K562 (cell line): ENCODE results near the gene USP12.

Source experiments
- CTCF ChIP-seq, 3 experiments: IDR thresholded peaks in 2 of 3; conservative IDR thresholded peaks in 1 of 3; 2 replicates each; pipeline ENCODE4 v1.5.1; 2011 to 2012; ENCODE audit warnings: low read length in 3 of 3, mild to moderate bottlenecking in 3 of 3, control low read depth in 2 of 3, improper control_type of control experiment in 1 of 3, inconsistent platforms in 1 of 3, low read depth in 1 of 3, mixed read lengths in 1 of 3, moderate library complexity in 1 of 3; ENCODE audit not compliant: insufficient read depth in 2 of 3
- ELF1 ChIP-seq: fragments of 200-800 bp; sonication (Bioruptor generic); IDR thresholded peaks from 2 replicates; pipeline ENCODE4 v1.6.1; 2016; ENCODE audit warnings: missing genetic modification characterization, missing compliant biosample characterization
- HOMEZ ChIP-seq: fragments of 250-450 bp; sonication (Bioruptor Pico); IDR thresholded peaks from 2 replicates; pipeline ENCODE4 v1.4.0; 2020; ENCODE audit warnings: mild to moderate bottlenecking, moderate library complexity
- MAX ChIP-seq: sonication (generic); formaldehyde crosslinking; IDR thresholded peaks from 2 replicates; pipeline ENCODE4 v1.9.0; 2022; ENCODE audit warnings: mild to moderate bottlenecking, missing genetic modification reagents
- NBN ChIP-seq: fragments of 450-650 bp; IDR thresholded peaks from 2 replicates; pipeline ENCODE4 v1.6.1; 2016; ENCODE audit warnings: low read depth, mild to moderate bottlenecking
- NR4A1 ChIP-seq, 2 experiments: fragments of 250-450 bp in 1 of 2; fragments of 450-650 bp in 1 of 2; sonication (Bioruptor Pico) in 1 of 2; IDR thresholded peaks; 2 replicates each; pipeline versions ENCODE4 v1.4.0 to v1.6.1; 2016 to 2020; ENCODE audit warnings: mild to moderate bottlenecking in 2 of 2, missing compliant biosample characterization in 1 of 2, missing genetic modification characterization in 1 of 2, moderate library complexity in 1 of 2
- POLR2AphosphoS5 ChIP-seq: IDR thresholded peaks from 2 replicates; pipeline ENCODE4 v1.6.1; 2011; ENCODE audit warnings: mild to moderate bottlenecking, low read depth, low read length, moderate library complexity; ENCODE audit not compliant: control insufficient read depth, insufficient read depth
- TAF7 ChIP-seq: fragments of 450-650 bp; IDR thresholded peaks from 2 replicates; pipeline ENCODE4 v1.6.1; 2016; ENCODE audit warnings: missing genetic modification characterization, missing compliant biosample characterization
- TBP ChIP-seq: optimal IDR thresholded peaks from 2 replicates; pipeline ENCODE3; 2011; ENCODE audit warnings: low read depth, low read length, improper control_type of control experiment
- ZBTB7A ChIP-seq: IDR thresholded peaks from 2 replicates; pipeline ENCODE4 v1.6.1; 2011; ENCODE audit warnings: low read depth, mild to moderate bottlenecking, low read length, moderate library complexity, borderline replicate concordance; ENCODE audit not compliant: control insufficient read depth
- ZC3H4 ChIP-seq: sonication (generic); formaldehyde crosslinking; IDR thresholded peaks from 2 replicates; pipeline ENCODE4 v1.9.0; 2021; ENCODE audit warnings: missing genetic modification reagents, borderline replicate concordance
- ZNF134 ChIP-seq: fragments of 250-450 bp; sonication (Bioruptor Pico); conservative IDR thresholded peaks from 2 replicates; pipeline ENCODE4 v1.4.0; 2020

- TF ChIP-seq MAX (CRISPR knock-in tag) (no peak), ELF1 (no peak), TAF7 (tag) (no peak), NBN (no peak), POLR2AphosphoS5 (no peak), ZC3H4 (CRISPR knock-in tag) (no peak), NR4A1 (CRISPR knock-in tag; IDR thresholded peaks at IDR 0.05) (no peak), NR4A1 (tag; IDR thresholded peaks at IDR 0.05) (no peak), ZBTB7A (no peak), CTCF (IDR thresholded peaks at IDR 0.05 in 2 of 3, conservative IDR thresholded peaks at IDR 0.05 in 1 of 3; ENCODE audit: insufficient read depth in 2 of 3, low read depth in 1 of 3, low read length in 3 of 3) (no peak), HOMEZ (CRISPR knock-in tag) (no peak), ZNF134 (no peak), TBP (no peak)
Measured at GRCh38 chr13:27137759-27138158, 33.9 kb downstream of the USP12 start.
